Neutrophil (primary cell): ENCODE data around the gene HSF5.

Experiments
- H3K27ac ChIP-seq: fragments of 200-600 bp; sonication (generic); 2 replicates; pipeline ENCODE4 v1.5.1; 2016; ENCODE audit warnings: mild to moderate bottlenecking, moderate library complexity
- H3K27me3 ChIP-seq: fragments of 200-600 bp; sonication (generic); 2 replicates; pipeline ENCODE4 v1.6.0; 2016; ENCODE audit warnings: mild to moderate bottlenecking
- H3K36me3 ChIP-seq: fragments of 200-600 bp; sonication (generic); 2 replicates; pipeline ENCODE4 v1.5.1; 2017
- H3K4me1 ChIP-seq, 2 experiments: fragments of 200-600 bp in 1 of 2; sonication (generic) in 1 of 2; 1 replicate in 1 of 2; 2 replicates in 1 of 2; pipeline versions ENCODE4 v1.5.1 to v1.6.1; 2013 to 2016; ENCODE audit warnings: low read depth in 1 of 2, low read length in 1 of 2, mild to moderate bottlenecking in 1 of 2, moderate library complexity in 1 of 2; ENCODE audit not compliant: control insufficient read depth in 1 of 2, insufficient read depth in 1 of 2
- H3K4me3 ChIP-seq, 2 experiments: fragments of 200-600 bp in 1 of 2; sonication (generic) in 1 of 2; 1 replicate in 1 of 2; 2 replicates in 1 of 2; pipeline ENCODE4 v1.5.1; 2013 to 2016; ENCODE audit warnings: low read depth in 1 of 2, low read length in 1 of 2, mild to moderate bottlenecking in 1 of 2, moderate library complexity in 1 of 2
- H3K9me3 ChIP-seq: fragments of 200-600 bp; sonication (generic); 2 replicates; pipeline ENCODE4 v1.5.1; 2016
- TF ChIP-seq, protein P1 (sequence below): fragments of 200-600 bp; sonication (generic); IDR thresholded peaks from 2 replicates; pipeline ENCODE4 v1.5.1; 2016; ENCODE audit warnings: antibody characterized with exemption

Gene HSF5

DNA sequence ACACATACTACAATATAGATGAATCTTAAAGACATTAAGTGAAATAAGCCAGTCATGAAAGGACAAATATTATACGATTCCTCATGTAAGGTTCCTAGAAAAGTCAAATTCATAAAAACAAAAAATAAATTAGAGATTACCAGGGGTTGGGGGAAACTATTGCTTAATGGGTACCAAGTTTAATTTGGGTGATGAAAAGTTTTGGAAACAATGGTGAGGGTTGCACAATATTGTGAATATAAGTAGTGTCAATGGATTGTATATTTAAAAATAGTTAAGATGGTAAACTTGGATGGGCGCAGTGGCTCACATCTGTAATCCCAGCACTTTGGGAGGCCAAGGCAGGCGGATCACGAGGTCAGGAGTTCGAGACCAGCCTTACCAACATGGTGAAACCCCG, 17.9 kb downstream of the HSF5 start:
- no peaks in the 10 kb centered on the region for H3K27me3 ChIP-seq
- H3K4me1 ChIP-seq = no peaks in the 10 kb centered on the region
- no peak overlapping the region for H3K4me3 ChIP-seq
- TF ChIP-seq, protein P1, sequence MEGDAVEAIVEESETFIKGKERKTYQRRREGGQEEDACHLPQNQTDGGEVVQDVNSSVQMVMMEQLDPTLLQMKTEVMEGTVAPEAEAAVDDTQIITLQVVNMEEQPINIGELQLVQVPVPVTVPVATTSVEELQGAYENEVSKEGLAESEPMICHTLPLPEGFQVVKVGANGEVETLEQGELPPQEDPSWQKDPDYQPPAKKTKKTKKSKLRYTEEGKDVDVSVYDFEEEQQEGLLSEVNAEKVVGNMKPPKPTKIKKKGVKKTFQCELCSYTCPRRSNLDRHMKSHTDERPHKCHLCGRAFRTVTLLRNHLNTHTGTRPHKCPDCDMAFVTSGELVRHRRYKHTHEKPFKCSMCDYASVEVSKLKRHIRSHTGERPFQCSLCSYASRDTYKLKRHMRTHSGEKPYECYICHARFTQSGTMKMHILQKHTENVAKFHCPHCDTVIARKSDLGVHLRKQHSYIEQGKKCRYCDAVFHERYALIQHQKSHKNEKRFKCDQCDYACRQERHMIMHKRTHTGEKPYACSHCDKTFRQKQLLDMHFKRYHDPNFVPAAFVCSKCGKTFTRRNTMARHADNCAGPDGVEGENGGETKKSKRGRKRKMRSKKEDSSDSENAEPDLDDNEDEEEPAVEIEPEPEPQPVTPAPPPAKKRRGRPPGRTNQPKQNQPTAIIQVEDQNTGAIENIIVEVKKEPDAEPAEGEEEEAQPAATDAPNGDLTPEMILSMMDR = no peak
- H3K27ac ChIP-seq = no peak overlapping the region
- H3K9me3 ChIP-seq = no peaks in the 10 kb centered on the region
- no peaks in the 10 kb centered on the region for H3K36me3 ChIP-seq

DNA sequence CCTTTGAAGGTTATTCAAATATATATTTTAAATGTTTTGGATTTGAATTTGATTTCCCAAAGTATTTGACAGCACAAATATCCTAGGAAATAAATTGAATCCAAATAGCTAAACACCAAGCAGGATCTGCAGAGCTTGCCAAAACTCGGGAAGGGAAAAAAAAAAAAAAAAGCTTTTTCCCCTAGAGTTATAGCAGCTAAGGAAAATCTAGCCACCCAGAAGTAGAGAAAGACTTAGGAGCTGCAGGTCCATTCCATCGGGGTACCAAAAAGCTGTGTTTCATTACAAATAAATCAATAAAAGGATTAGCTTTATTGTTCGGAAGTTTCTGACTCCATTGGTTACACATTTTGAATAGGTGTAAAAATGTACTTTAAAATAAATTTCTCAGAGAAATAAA, 19.3 kb downstream of the HSF5 start:
- H3K9me3 ChIP-seq = no peaks in the 10 kb centered on the region
- no peak overlapping the region for H3K27ac ChIP-seq
- no peaks in the 10 kb centered on the region for H3K36me3 ChIP-seq
- no peak overlapping the region for H3K4me3 ChIP-seq
- H3K27me3 ChIP-seq = no peaks in the 10 kb centered on the region
- TF ChIP-seq, protein P1 = no peak
- no peaks in the 10 kb centered on the region for H3K4me1 ChIP-seq

DNA sequence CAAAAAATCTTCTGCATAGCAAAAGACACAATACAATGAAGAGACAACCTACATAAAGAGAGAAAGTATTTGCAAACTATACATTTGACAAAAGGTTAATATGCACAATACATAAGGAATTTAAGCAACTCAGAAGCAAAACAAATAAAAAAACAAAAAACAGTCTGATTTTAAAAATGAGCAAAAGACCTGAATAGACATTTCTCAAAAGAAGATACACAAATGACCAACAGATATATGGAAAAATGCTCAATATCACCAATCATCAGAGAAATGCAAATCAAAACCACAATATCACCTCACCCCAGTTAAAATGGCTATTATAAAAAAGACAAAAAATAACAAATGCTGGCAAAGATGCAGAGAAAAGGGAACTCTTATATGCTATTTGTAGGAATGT, 32.7 kb downstream of the HSF5 start:
- H3K27ac ChIP-seq = no peak overlapping the region
- no peaks in the 10 kb centered on the region for H3K4me1 ChIP-seq
- no peak overlapping the region for H3K4me3 ChIP-seq
- H3K9me3 ChIP-seq = no peaks in the 10 kb centered on the region
- TF ChIP-seq, protein P1 = no peak
- no peaks in the 10 kb centered on the region for H3K27me3 ChIP-seq
- no peaks in the 10 kb centered on the region for H3K36me3 ChIP-seq

DNA sequence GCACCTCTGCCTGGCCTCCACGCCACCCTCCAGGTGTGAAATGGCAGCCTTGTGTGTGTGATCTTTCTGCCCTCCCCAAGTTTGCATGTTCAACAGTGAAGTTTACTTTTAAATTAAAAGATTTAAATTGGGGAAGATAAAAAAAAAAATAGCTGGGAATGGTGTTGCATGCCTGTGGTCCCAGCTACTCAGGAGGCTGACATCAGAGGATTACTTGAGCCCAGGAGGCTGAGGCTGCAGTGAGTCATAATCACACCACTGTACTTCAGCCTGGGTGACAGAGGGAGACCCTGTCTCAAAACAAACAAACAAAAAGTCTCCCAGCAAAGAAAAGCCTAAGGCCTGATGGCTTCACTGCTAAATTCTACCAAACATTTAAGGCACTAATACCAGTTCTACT, 35.5 kb downstream of the HSF5 start:
- no peaks in the 10 kb centered on the region for H3K4me1 ChIP-seq
- H3K27me3 ChIP-seq = no peaks in the 10 kb centered on the region
- no peaks in the 10 kb centered on the region for H3K9me3 ChIP-seq
- H3K4me3 ChIP-seq = no peak overlapping the region
- no peaks in the 10 kb centered on the region for H3K36me3 ChIP-seq
- TF ChIP-seq, protein P1 = no peak
- no peak overlapping the region for H3K27ac ChIP-seq

DNA sequence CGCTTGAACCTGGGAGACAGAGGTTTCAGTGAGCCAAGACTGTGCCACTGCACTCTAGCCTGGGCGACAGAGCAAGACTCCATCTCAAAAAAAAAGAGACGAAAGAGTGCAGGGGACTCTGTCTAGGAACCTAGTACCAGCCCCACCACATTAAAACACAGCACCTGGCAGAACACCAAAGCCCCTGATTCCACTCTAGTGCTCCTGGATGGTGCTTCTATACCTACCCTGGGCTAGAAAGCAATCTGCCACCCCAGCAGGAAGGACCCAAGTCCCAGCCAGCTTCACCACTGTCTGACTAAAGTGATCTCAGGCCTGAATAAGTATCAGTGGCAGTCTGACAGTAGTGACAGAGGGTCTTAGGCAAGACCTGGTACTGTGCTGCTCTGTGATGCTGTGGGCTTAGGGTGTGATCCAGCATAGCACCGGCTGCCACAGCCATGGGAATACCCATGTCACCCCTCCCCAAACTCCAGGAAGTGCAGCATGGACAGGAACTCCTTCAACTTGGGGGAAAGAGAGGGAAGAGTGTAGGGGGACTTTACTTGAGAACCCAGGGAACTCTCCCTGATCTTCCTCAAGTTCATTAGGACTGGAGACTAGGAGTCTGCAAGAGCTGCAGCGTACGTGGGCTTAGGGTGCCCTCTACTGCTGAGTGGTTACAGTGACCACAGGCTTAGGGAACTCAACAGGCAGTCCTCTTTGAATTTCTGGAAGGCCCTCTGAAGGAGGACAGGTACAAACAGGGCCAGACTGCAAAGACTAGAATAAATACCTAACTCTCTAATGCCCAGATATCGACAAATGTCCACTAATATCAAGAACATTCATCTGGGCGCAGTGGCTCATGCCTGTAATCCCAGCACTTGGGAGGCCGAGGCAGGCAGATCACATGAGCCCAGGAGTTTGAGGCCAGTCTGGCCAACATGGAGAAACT, 40.9 kb downstream of the HSF5 start:
- Histone ChIP-seq H3K4me1 (no peaks in the 10 kb centered on the region), H3K27me3 (no peaks in the 10 kb centered on the region), H3K27ac (no peak overlapping the region), H3K4me3 (no peak overlapping the region), H3K9me3 (no peaks in the 10 kb centered on the region), H3K36me3 (no peaks in the 10 kb centered on the region)
- TF ChIP-seq, protein P1 = peak; percentile 33
